Heart right ventricle (tissue), 16 donors: Measurements from ENCODE around the gene EFCAB8. TPM values are rescaled to one million over a fixed set of nuclear protein-coding genes. Genes with fewer than 3 reads are reported as not detected.

Source experiments
- ATAC-seq, 8 donors: fragments of 200-7000 bp; cut with Tn5 transposase; one replicate each; pipeline ENCODE4 v1.9.1; 2020; ENCODE audit warnings: mild to moderate bottlenecking in 8 of 8, moderate library complexity in 8 of 8, moderate number of reproducible peaks in 1 of 8
- DNase-seq, 2 donors: peaks; one replicate each; pipeline ENCODE4 v3.0.0-alpha.2; 2020
- H3K27ac ChIP-seq, 10 donors: fragments of 200-600 bp; sonication (generic) in 2 of 10; one replicate each; pipeline versions ENCODE4 v1.5.0 to v1.8.0; 2020 to 2022; ENCODE audit warnings: mild to moderate bottlenecking in 3 of 10
- H3K27me3 ChIP-seq, 7 donors: fragments of 200-600 bp; one replicate each; pipeline ENCODE4 v1.8.0; 2021 to 2022; ENCODE audit warnings: mild to moderate bottlenecking in 2 of 7
- H3K36me3 ChIP-seq, 9 donors: fragments of 200-600 bp; sonication (generic) in 1 of 9; one replicate each; pipeline versions ENCODE4 v1.5.0 to v1.8.0; 2020 to 2022; ENCODE audit warnings: mild to moderate bottlenecking in 2 of 9
- H3K4me1 ChIP-seq, 9 donors: fragments of 200-600 bp; sonication (generic) in 1 of 9; one replicate each; pipeline versions ENCODE4 v1.5.0 to v1.8.0; 2020 to 2022; ENCODE audit warnings: mild to moderate bottlenecking in 4 of 9
- H3K4me3 ChIP-seq, 10 donors: fragments of 200-600 bp; sonication (generic) in 2 of 10; one replicate each; pipeline versions ENCODE4 v1.5.0 to v1.8.0; 2020 to 2022; ENCODE audit warnings: mild to moderate bottlenecking in 7 of 10, moderate library complexity in 2 of 10
- H3K9me3 ChIP-seq, 11 donors: fragments of 200-600 bp in 10 of 11; sonication (generic) in 2 of 11; one replicate each; pipeline versions ENCODE4 v1.5.0 to v1.8.0; 2013 to 2022; ENCODE audit warnings: mild to moderate bottlenecking in 2 of 11, control low read depth in 1 of 11, moderate library complexity in 1 of 11
- CTCF ChIP-seq, 9 donors: fragments of 200-600 bp; sonication (generic) in 2 of 9; IDR thresholded peaks; one replicate each; pipeline versions ENCODE4 v1.5.0 to v1.8.0; 2021 to 2022; ENCODE audit warnings: antibody characterized with exemption in 9 of 9, mild to moderate bottlenecking in 5 of 9, moderate library complexity in 1 of 9
- WGBS, 2 donors: extraction: QIAGEN DNeasy Blood & Tissue Kit; methylation state at CpG; one replicate each; pipeline ENCODE4 v1.1.7; 2013; ENCODE audit warnings: inconsistent platforms in 1 of 2; 5-methylcytosine and 5-hydroxymethylcytosine counted together
- intact Hi-C, 10 donors: fragments of 100-400 bp; cut with DNase I; formaldehyde crosslinking; loops; one replicate each; pipeline versions ENCODE4 v1.11.1 to v1.14.2; 2022
- polyA plus RNA-seq, 2 donors: library from polyadenylated mRNA; stranded (reverse); fragments of 200-250 nt; gene quantifications; one replicate each; pipeline ENCODE4 v1.2.3, GENCODE V29; 2013
- total RNA-seq, 10 donors: library from RNA; stranded (reverse); fragmentation: NEBNext Ultra II Directional in 3 of 10; extraction: Animal tissue kit (Norgen Biotek cat#: 25700) in 3 of 10; gene quantifications; one replicate each; pipeline versions ENCODE4 v1.2.1 to v1.2.4, GENCODE V29; 2021 to 2023
- donor health status: Arrhythmogenic right ventricular cardiomyopathy.
- donor health status: ischemic (EF 13 %, LVEDD 7.1; RV severe dilation, severe dysfunction).
- donor health status: healthy with polysubstance abuse.
- donor health status: DM: no; HTN: yes; CAD: no.
- donor health status: DM: no; HTN: no; CAD: no.
- donor health status: ischemic (EF 25% LVEDD 6.9; RV normal size, moderate dysfunction).
- donor health status: ischemic (EF 25% LVEDD 5.7; RV mildly dilated, moderate dysfunction).
- donor health status: healthy.
- donor health status: DM: yes; HTN: yes; CAD: no.
- donor health status: Ischemic cardiomyopathy.
- donor health status: ischemic (EF 35%, LVEDD 5.7; RV mildly dilated, moderate dysfunction).
- donor health status: nonischemic (EF 11% LVEDD 7.7; RV severe dilation, severe dysfunction).
- donor health status: DM: yes; HTN: yes; CAD: no.
- donor health status: PGD.
- donor health status: ischemic (EF 29% LVEDD 5.4; RV normal size, mild dysfunction).
- donor health status: nonischemic (EF 23%, LVEDD 6.1; RV moderate dilation, normal function).

EFCAB8 gene
- total and polyA plus RNA-seq, 12 donors, result 0.15 to 0.58 TPM; not detected in 10

- Histone ChIP-seq H3K36me3 (peaks cover 0 to 12% (median 0%) of the 10 kb centered on the region in 9 donors), H3K4me3 (no peak overlapping the region), H3K27ac (no peak overlapping the region), H3K4me1 (no peaks in the 10 kb centered on the region), H3K27me3 (no peaks in the 10 kb centered on the region), H3K9me3 (no peaks in the 10 kb centered on the region)
- ATAC-seq (no peak), DNase-seq (no peak)
- intact Hi-C loops, result no loop called here
- 93 to 94% methylated on average over 6 of the region's 6 CpGs for WGBS, 2 donors
- TF ChIP-seq CTCF (IDR thresholded peaks at IDR 0.05), result no peak
These were observed 46.8 kb upstream of the EFCAB8 start for GRCh38 chr20:32811886-32812285.

- TF ChIP-seq CTCF (IDR thresholded peaks at IDR 0.05), result no peak
- Histone ChIP-seq H3K27me3 (no peaks in the 10 kb centered on the region), H3K27ac (peak overlapping the region; percentile 73 to 94 (median 90)), H3K36me3 (peaks cover 0 to under 1% (median 0%) of the 10 kb centered on the region in 9 donors), H3K9me3 (no peaks in the 10 kb centered on the region), H3K4me1 (peaks cover 7 to 49% (median 38%) of the 10 kb centered on the region in 9 donors), H3K4me3 (peak overlapping the region; percentile 51 to 90 (median 80))
- intact Hi-C loops, result no loop called here
- ATAC-seq, result peak; percentile 71 to 94 (median 89)
- 0% methylated on average over 40 to 58 of the region's 58 CpGs for WGBS, 2 donors
- peak in 1 of 2 donors; percentile 74 for DNase-seq
These were observed 38.6 kb upstream of the EFCAB8 start for GRCh38 chr20:32819992-32820697.

- Histone ChIP-seq H3K9me3 (no peaks in the 10 kb centered on the region), H3K4me3 (peak overlapping the region; percentile 51 to 90 (median 80)), H3K27ac (peak overlapping the region in 8 of 10 donors; percentile 83 to 94 (median 91)), H3K27me3 (no peaks in the 10 kb centered on the region), H3K36me3 (peaks cover 0 to 7% (median 0%) of the 10 kb centered on the region in 9 donors), H3K4me1 (peaks cover 7 to 49% (median 38%) of the 10 kb centered on the region in 9 donors)
- 75% methylated on average over 25 of the region's 25 CpGs for WGBS, 2 donors
- intact Hi-C loops, result no loop called here
- TF ChIP-seq CTCF (IDR thresholded peaks at IDR 0.05), result no peak
- DNase-seq, result no peak
- peak in 4 of 8 donors; percentile 0 to 16 (median 3) for ATAC-seq
These were observed 37.9 kb upstream of the EFCAB8 start for GRCh38 chr20:32820698-32821377.

GRCh38 chr20:32822225-32822624 lies 36.5 kb upstream of the EFCAB8 start:
- H3K4me1 ChIP-seq, result peaks cover 7 to 49% (median 38%) of the 10 kb centered on the region in 9 donors
- WGBS, 2 donors, result 71 to 72% methylated on average over 5 of the region's 5 CpGs
- H3K4me3 ChIP-seq, result no peak overlapping the region
- peaks cover 0 to 21% (median 14%) of the 10 kb centered on the region in 9 donors for H3K36me3 ChIP-seq
- TF ChIP-seq CTCF (IDR thresholded peaks at IDR 0.05), result no peak
- ATAC-seq (no peak), DNase-seq (no peak)
- peak overlapping the region in 2 of 10 donors; percentile 15 to 37 for H3K27ac ChIP-seq
- intact Hi-C loops, result no loop called here
- no peaks in the 10 kb centered on the region for H3K9me3 ChIP-seq
- H3K27me3 ChIP-seq, result no peaks in the 10 kb centered on the region
